ENCODE data around the gene SYNGR2.

SYNGR2 gene

GRCh38 chr17:78125976-78126894, 42.1 kb upstream of the SYNGR2 start:
- peaks cover 6% of the 10 kb centered on the region; the same call in 1 of the 2 replicates for H3K4me1 ChIP-seq (ENCODE audit: control insufficient read depth, insufficient read depth, low read length)
- TF ChIP-seq ZBTB8A (tag by site-specific recombination; IDR thresholded peaks at IDR 0.05) (peak; percentile 64; the same call in 1 of the 2 replicates), GLIS2 (tag by site-specific recombination; IDR thresholded peaks at IDR 0.05) (peak; percentile 14; the same call in 1 of the 2 replicates), ZNF624 (tag by site-specific recombination; IDR thresholded peaks at IDR 0.05) (no peak), ZIC2 (tag by site-specific recombination; IDR thresholded peaks at IDR 0.05) (peak; percentile 76)
- TF ChIP-seq, protein P1, sequence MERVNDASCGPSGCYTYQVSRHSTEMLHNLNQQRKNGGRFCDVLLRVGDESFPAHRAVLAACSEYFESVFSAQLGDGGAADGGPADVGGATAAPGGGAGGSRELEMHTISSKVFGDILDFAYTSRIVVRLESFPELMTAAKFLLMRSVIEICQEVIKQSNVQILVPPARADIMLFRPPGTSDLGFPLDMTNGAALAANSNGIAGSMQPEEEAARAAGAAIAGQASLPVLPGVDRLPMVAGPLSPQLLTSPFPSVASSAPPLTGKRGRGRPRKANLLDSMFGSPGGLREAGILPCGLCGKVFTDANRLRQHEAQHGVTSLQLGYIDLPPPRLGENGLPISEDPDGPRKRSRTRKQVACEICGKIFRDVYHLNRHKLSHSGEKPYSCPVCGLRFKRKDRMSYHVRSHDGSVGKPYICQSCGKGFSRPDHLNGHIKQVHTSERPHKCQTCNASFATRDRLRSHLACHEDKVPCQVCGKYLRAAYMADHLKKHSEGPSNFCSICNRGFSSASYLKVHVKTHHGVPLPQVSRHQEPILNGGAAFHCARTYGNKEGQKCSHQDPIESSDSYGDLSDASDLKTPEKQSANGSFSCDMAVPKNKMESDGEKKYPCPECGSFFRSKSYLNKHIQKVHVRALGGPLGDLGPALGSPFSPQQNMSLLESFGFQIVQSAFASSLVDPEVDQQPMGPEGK (tag by site-specific recombination; IDR thresholded peaks at IDR 0.05), result 0 out of 2 replicates have a peak, but pooled peaks have one; percentile 14
- H3K36me3 ChIP-seq (ENCODE audit: control insufficient read depth in 2 of 2, insufficient read depth in 1 of 2, low read length in 2 of 2), result peaks cover 7 to 21% of the 10 kb centered on the region in 2 experiments; a peak in 2 of 3 replicates
- CTCF ChIA-PET, result interaction anchor here (0.6 to 2.2 kb wide), 9 partner anchors 10 to 1170 kb away, joined by 3 to 13 read pairs (median 3); partner anchors contain the start of genes AFMID and TK1
- H3K4me3 ChIP-seq (ENCODE audit: low read depth, low read length), result no peak overlapping the region
- no peak overlapping the region for H3K27ac ChIP-seq (ENCODE audit: extremely low read depth, low read depth, low read length)
- POLR2A ChIA-PET, result interaction anchor here (0.5 to 0.9 kb wide), 2 partner anchors 13 to 25 kb away, joined by 5 to 9 read pairs; no protein-coding TSS in a partner anchor
- H3K9me3 ChIP-seq (ENCODE audit: control insufficient read depth, insufficient read depth, low read depth, low read length), result no peaks in the 10 kb centered on the region

- H3K4me1 ChIP-seq (ENCODE audit: control insufficient read depth, insufficient read depth, low read length), result peaks cover 6% of the 10 kb centered on the region; the same call in 1 of the 2 replicates
- H3K27ac ChIP-seq (ENCODE audit: extremely low read depth, low read depth, low read length), result no peak overlapping the region
- no peak for TF ChIP-seq CTCF (tag by site-specific recombination; IDR thresholded peaks at IDR 0.05)
- no peak for TF ChIP-seq ZFP3 (tag by site-specific recombination; IDR thresholded peaks at IDR 0.05; ENCODE audit: low read depth)
- no peak for TF ChIP-seq ZNF785 (tag by site-specific recombination; IDR thresholded peaks at IDR 0.05)
- 0 out of 2 replicates have a peak, but pooled peaks have one; percentile 7 for TF ChIP-seq SP2 (tag by site-specific recombination; IDR thresholded peaks at IDR 0.05)
- TF ChIP-seq ZNF138 (tag by site-specific recombination; IDR thresholded peaks at IDR 0.05; ENCODE audit: borderline replicate concordance), result no peak
- TF ChIP-seq, protein P2, sequence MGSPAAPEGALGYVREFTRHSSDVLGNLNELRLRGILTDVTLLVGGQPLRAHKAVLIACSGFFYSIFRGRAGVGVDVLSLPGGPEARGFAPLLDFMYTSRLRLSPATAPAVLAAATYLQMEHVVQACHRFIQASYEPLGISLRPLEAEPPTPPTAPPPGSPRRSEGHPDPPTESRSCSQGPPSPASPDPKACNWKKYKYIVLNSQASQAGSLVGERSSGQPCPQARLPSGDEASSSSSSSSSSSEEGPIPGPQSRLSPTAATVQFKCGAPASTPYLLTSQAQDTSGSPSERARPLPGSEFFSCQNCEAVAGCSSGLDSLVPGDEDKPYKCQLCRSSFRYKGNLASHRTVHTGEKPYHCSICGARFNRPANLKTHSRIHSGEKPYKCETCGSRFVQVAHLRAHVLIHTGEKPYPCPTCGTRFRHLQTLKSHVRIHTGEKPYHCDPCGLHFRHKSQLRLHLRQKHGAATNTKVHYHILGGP (tag by site-specific recombination; IDR thresholded peaks at IDR 0.05), result no peak
- no peak for TF ChIP-seq ZNF514 (tag by site-specific recombination; IDR thresholded peaks at IDR 0.05)
- TF ChIP-seq, protein P1 (tag by site-specific recombination; IDR thresholded peaks at IDR 0.05), result 0 out of 2 replicates have a peak, but pooled peaks have one; percentile 5
- no peak for TF ChIP-seq ZFP37 (tag by site-specific recombination; IDR thresholded peaks at IDR 0.05)
- no peak for TF ChIP-seq ZIC2 (tag by site-specific recombination; IDR thresholded peaks at IDR 0.05)
- TF ChIP-seq REST (tag by site-specific recombination; IDR thresholded peaks at IDR 0.05), result no peak
- TF ChIP-seq ZNF530 (tag by site-specific recombination; IDR thresholded peaks at IDR 0.05; ENCODE audit: low read depth), result no peak
- no peak for TF ChIP-seq ZNF302 (tag by site-specific recombination; IDR thresholded peaks at IDR 0.05; ENCODE audit: low read depth)
- H3K36me3 ChIP-seq (ENCODE audit: control insufficient read depth in 2 of 2, insufficient read depth in 1 of 2, low read length in 2 of 2), result peaks cover 7 to 21% of the 10 kb centered on the region in 2 experiments; a peak in 2 of 3 replicates
- ChIA-PET CTCF (interaction anchor here (0.7 to 2.2 kb wide), 6 partner anchors 11 to 60 kb away, joined by 3 to 13 read pairs (median 5); partner anchors contain the start of genes AFMID and TK1), POLR2A (interaction anchor here (0.9 kb wide), 1 partner anchor 13 kb away, joined by 5 read pairs; no protein-coding TSS in a partner anchor)
- no peak overlapping the region for H3K4me3 ChIP-seq (ENCODE audit: low read depth, low read length)
- H3K9me3 ChIP-seq (ENCODE audit: control insufficient read depth, insufficient read depth, low read depth, low read length), result no peaks in the 10 kb centered on the region
Observed at GRCh38 chr17:78126895-78127238, 41.5 kb upstream of the SYNGR2 start.

Measured in HEK293 (cell line).